Tracheal epithelial cell (primary cell): ENCODE data around the gene TTL. TPM values are rescaled to one million over a fixed set of nuclear protein-coding genes. Genes with fewer than 3 reads are reported as not detected.

Experiments
- total RNA-seq: library from RNA; depleted of rRNA; stranded (reverse); fragments of >200 nt; gene quantifications from 2 replicates; pipeline ENCODE4 v1.2.1, GENCODE V29; 2014

The TTL gene
- total RNA-seq = 23.0 and 25.3 TPM in 2 replicates

GRCh38 chr2:112481528-112482233 lies at the start of gene TTL:
Gene TTL, plus strand, starts transcription at chr2:112482156. Its CDS starts 189 bp downstream, at chr2:112482345.

GRCh38 chr2:112433480-112433879 lies 48.5 kb upstream of the TTL start, which contains the start of gene RGPD8:
Gene RGPD8, minus strand, starts transcription at chr2:112433645. Its CDS starts 192 bp downstream, at chr2:112433453.

GRCh38 chr2:112542123-112542983 lies 60.4 kb downstream of the TTL start, which contains the start of gene POLR1B:
Gene POLR1B, plus strand, starts transcription at chr2:112542465. Its CDS starts 30 bp downstream, at chr2:112542495.

GRCh38 chr2:112584134-112584890 lies 102.4 kb downstream of the TTL start, which contains the start of gene CHCHD5:
Gene CHCHD5, plus strand, starts transcription at chr2:112584609. Its CDS starts 39 bp downstream, at chr2:112584648.

Other genes starting within 250 kb of the TTL start
- gene ZC3H8, start 227.1 kb upstream of the TTL start, total RNA-seq = 3.4 and 7.2 TPM in 2 replicates
- gene ZC3H6, start 206.6 kb upstream of the TTL start, total RNA-seq = 1.9 and 9.8 TPM in 2 replicates
- 5.5 and 8.0 TPM in 2 replicates for gene RGPD8, start 48.5 kb upstream of the TTL start, total RNA-seq
- gene POLR1B, start 60.3 kb downstream of the TTL start, total RNA-seq = 27.5 and 37.3 TPM in 2 replicates
- 1.7 and 7.9 TPM in 2 replicates for gene CHCHD5, start 102.5 kb downstream of the TTL start, total RNA-seq
- gene SLC20A1, start 163.8 kb downstream of the TTL start, total RNA-seq = 47.0 and 49.4 TPM in 2 replicates
- not detected in 2 replicates for gene NT5DC4, start 238.9 kb downstream of the TTL start, total RNA-seq